DOHH2 (cell line): ENCODE measurements around the gene ZNF324B.

Experiments used
- EZH2phosphoT487 ChIP-seq: fragments of 200-600 bp; sonication (generic); IDR thresholded peaks from 2 replicates; pipeline ENCODE4 v1.6.1; 2017; ENCODE audit warnings: borderline replicate concordance, mild to moderate bottlenecking, antibody characterized with exemption, low read length, moderate library complexity, mixed read lengths
- TF ChIP-seq, protein P1 (sequence below): fragments of 200-600 bp; sonication (generic); IDR thresholded peaks from one replicate; pipeline ENCODE4 v1.5.1; 2014; ENCODE audit warnings: antibody characterized with exemption, mild to moderate bottlenecking, low read depth, low read length; ENCODE audit not compliant: poor library complexity, severe bottlenecking

DNA sequence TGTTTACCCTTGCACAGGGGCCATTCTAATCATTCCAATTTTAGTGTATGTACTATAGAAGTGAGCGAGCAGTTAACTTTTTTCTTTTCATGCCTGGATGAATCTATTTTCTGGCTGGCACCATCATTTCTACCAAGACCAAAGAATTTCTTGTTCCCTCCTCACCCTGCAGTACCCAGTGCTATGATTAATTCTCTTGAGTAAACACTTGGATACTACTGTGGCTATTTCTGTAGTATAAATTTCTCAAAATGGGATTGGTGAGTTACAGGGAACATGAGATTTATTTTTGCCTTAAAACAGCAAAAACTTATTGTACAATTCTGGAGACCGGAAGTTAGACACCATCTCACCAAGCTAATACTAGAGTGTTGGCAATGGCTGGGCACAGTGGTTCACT is 32.4 kb downstream of the ZNF324B start:
- TF ChIP-seq, protein P1, sequence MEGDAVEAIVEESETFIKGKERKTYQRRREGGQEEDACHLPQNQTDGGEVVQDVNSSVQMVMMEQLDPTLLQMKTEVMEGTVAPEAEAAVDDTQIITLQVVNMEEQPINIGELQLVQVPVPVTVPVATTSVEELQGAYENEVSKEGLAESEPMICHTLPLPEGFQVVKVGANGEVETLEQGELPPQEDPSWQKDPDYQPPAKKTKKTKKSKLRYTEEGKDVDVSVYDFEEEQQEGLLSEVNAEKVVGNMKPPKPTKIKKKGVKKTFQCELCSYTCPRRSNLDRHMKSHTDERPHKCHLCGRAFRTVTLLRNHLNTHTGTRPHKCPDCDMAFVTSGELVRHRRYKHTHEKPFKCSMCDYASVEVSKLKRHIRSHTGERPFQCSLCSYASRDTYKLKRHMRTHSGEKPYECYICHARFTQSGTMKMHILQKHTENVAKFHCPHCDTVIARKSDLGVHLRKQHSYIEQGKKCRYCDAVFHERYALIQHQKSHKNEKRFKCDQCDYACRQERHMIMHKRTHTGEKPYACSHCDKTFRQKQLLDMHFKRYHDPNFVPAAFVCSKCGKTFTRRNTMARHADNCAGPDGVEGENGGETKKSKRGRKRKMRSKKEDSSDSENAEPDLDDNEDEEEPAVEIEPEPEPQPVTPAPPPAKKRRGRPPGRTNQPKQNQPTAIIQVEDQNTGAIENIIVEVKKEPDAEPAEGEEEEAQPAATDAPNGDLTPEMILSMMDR: no peak
- no peak for TF ChIP-seq EZH2phosphoT487
